GM10266 (cell line): ENCODE measurements around the gene SLAMF7.

ENCODE experiments used
- DNase-seq: peaks from one replicate; pipeline ENCODE4 v3.0.0; 2012; ENCODE audit errors: extremely low spot score
- CTCF ChIP-seq: IDR thresholded peaks from 2 replicates; pipeline ENCODE4 v1.5.1; 2012; ENCODE audit warnings: mild to moderate bottlenecking, low read depth; ENCODE audit not compliant: control insufficient read depth, insufficient read depth; ENCODE audit errors: missing control alignments

The SLAMF7 gene

GRCh38 chr1:160747717-160748116, 8.7 kb downstream of the SLAMF7 start:
- no peak for DNase-seq
- no peak for TF ChIP-seq CTCF

GRCh38 chr1:160748181-160748877, 9.3 kb downstream of the SLAMF7 start:
- TF ChIP-seq CTCF: peak; percentile 42
- no peak for DNase-seq

GRCh38 chr1:160748878-160749269, 9.8 kb downstream of the SLAMF7 start:
- DNase-seq: no peak
- TF ChIP-seq CTCF: no peak

GRCh38 chr1:160750608-160751007, 11.6 kb downstream of the SLAMF7 start:
- no peak for TF ChIP-seq CTCF
- DNase-seq: no peak

GRCh38 chr1:160752406-160752805, 13.4 kb downstream of the SLAMF7 start:
- TF ChIP-seq CTCF: no peak
- no peak for DNase-seq

GRCh38 chr1:160752924-160753323, 13.9 kb downstream of the SLAMF7 start:
- no peak for TF ChIP-seq CTCF

GRCh38 chr1:160753594-160753993, 14.5 kb downstream of the SLAMF7 start:
- DNase-seq: no peak
- TF ChIP-seq CTCF: no peak

More at GRCh38 chr1:160752924-160753323, 13.9 kb downstream of the SLAMF7 start:
- DNase-seq: no peak
